Mesenchymal stem cell (in vitro differentiated cells and primary cell): ENCODE measurements around the gene GIPC2.
"Not testable (repeated sequence)": the region's sequence is repeated elsewhere in the genome, so short reads cannot be mapped to it uniquely, and the experiment has no call there.

Source experiments
- DNase-seq: peaks from one replicate; pipeline ENCODE4 v3.0.0-alpha.2; 2013
- H2AFZ ChIP-seq: one replicate; pipeline ENCODE4 v1.6.1; 2013; ENCODE audit warnings: low read depth, mild to moderate bottlenecking, control low read depth, inconsistent platforms, low read length, moderate library complexity
- H2AK5ac ChIP-seq: 2 replicates; pipeline ENCODE4 v1.6.1; 2013; ENCODE audit warnings: low read length, moderate library complexity, mild to moderate bottlenecking, inconsistent platforms; ENCODE audit not compliant: severe bottlenecking
- H2BK120ac ChIP-seq: one replicate; pipeline ENCODE4 v1.6.1; 2013; ENCODE audit warnings: low read depth, mild to moderate bottlenecking, inconsistent platforms, low read length, moderate library complexity
- H2BK12ac ChIP-seq, 2 experiments: one replicate each; pipeline ENCODE4 v1.6.1; 2013; ENCODE audit warnings: inconsistent platforms in 2 of 2, low read length in 2 of 2, mild to moderate bottlenecking in 2 of 2, moderate library complexity in 2 of 2, control low read depth in 1 of 2
- H2BK15ac ChIP-seq: one replicate; pipeline ENCODE4 v1.6.1; 2013; ENCODE audit warnings: mild to moderate bottlenecking, low read depth, inconsistent platforms; ENCODE audit not compliant: poor library complexity, severe bottlenecking
- H2BK5ac ChIP-seq: 2 replicates; pipeline ENCODE4 v1.6.1; 2013; ENCODE audit warnings: low read depth, mild to moderate bottlenecking, low read length, control low read depth, inconsistent platforms; ENCODE audit not compliant: poor library complexity, severe bottlenecking
- H3K14ac ChIP-seq, 2 experiments: one replicate each; pipeline ENCODE4 v1.6.1; 2013; ENCODE audit warnings: inconsistent platforms in 2 of 2, low read length in 2 of 2, control low read depth in 1 of 2, mild to moderate bottlenecking in 1 of 2, moderate library complexity in 1 of 2
- H3K18ac ChIP-seq, 2 experiments: one replicate each; pipeline ENCODE4 v1.6.1; 2013; ENCODE audit warnings: inconsistent platforms in 2 of 2, low read length in 2 of 2, control low read depth in 1 of 2, low read depth in 1 of 2, mild to moderate bottlenecking in 1 of 2
- H3K23ac ChIP-seq, 2 experiments: one replicate each; pipeline ENCODE4 v1.6.1; 2013; ENCODE audit warnings: inconsistent platforms in 2 of 2, low read length in 2 of 2, mild to moderate bottlenecking in 2 of 2, moderate library complexity in 2 of 2, control low read depth in 1 of 2
- H3K27ac ChIP-seq: 2 replicates; pipeline ENCODE4 v1.5.1; 2013; ENCODE audit warnings: mild to moderate bottlenecking, moderate library complexity, low read length, control low read depth, inconsistent platforms; ENCODE audit not compliant: poor library complexity, severe bottlenecking
- H3K27me3 ChIP-seq, 2 experiments: 2 replicates each; pipeline versions ENCODE4 v1.6.1 to v1.7.0; 2013; ENCODE audit warnings: low read length in 2 of 2, mild to moderate bottlenecking in 2 of 2, moderate library complexity in 2 of 2, control low read depth in 1 of 2, inconsistent platforms in 1 of 2; ENCODE audit not compliant: control insufficient read depth in 1 of 2, insufficient read depth in 1 of 2
- H3K36me3 ChIP-seq, 2 experiments: 2 replicates each; pipeline versions ENCODE4 v1.6.1 to v1.7.0; 2013; ENCODE audit warnings: low read length in 2 of 2, control low read depth in 1 of 2, inconsistent platforms in 1 of 2, low read depth in 1 of 2, mild to moderate bottlenecking in 1 of 2; ENCODE audit not compliant: insufficient read depth in 2 of 2, control insufficient read depth in 1 of 2
- H3K4ac ChIP-seq, 2 experiments: one replicate each; pipeline ENCODE4 v1.6.1; 2013; ENCODE audit warnings: inconsistent platforms in 2 of 2, low read length in 2 of 2, mild to moderate bottlenecking in 2 of 2, moderate library complexity in 2 of 2, control low read depth in 1 of 2, low read depth in 1 of 2
- H3K4me1 ChIP-seq: 2 replicates; pipeline ENCODE4 v1.6.1; 2013; ENCODE audit warnings: low read depth, low read length, control low read depth; ENCODE audit not compliant: control insufficient read depth, insufficient read depth
- H3K4me2 ChIP-seq: 2 replicates; pipeline ENCODE4 v1.6.1; 2013; ENCODE audit warnings: low read length, mild to moderate bottlenecking, inconsistent platforms; ENCODE audit not compliant: poor library complexity, severe bottlenecking
- H3K4me3 ChIP-seq, 2 experiments: 2 replicates each; pipeline versions ENCODE4 v1.5.1 to v1.7.0; 2013; ENCODE audit warnings: low read length in 2 of 2, mild to moderate bottlenecking in 2 of 2, control low read depth in 1 of 2, low read depth in 1 of 2; ENCODE audit not compliant: insufficient read depth in 1 of 2
- H3K79me1 ChIP-seq: replicated peaks from 2 replicates; pipeline ENCODE4 v1.6.1; 2013; ENCODE audit warnings: mild to moderate bottlenecking, control low read depth, low read length, inconsistent platforms; ENCODE audit not compliant: poor library complexity, severe bottlenecking
- H3K9ac ChIP-seq: 2 replicates; pipeline ENCODE4 v1.7.0; 2013; ENCODE audit warnings: mild to moderate bottlenecking, low read length, moderate library complexity
- H3K9me3 ChIP-seq: 2 replicates; pipeline ENCODE4 v1.7.0; 2013; ENCODE audit warnings: mild to moderate bottlenecking, low read length; ENCODE audit not compliant: control insufficient read depth
- H4K8ac ChIP-seq: one replicate; pipeline ENCODE4 v1.6.1; 2013; ENCODE audit warnings: inconsistent platforms, mild to moderate bottlenecking, low read length, moderate library complexity
- H4K91ac ChIP-seq: one replicate; pipeline ENCODE4 v1.6.1; 2013; ENCODE audit warnings: mild to moderate bottlenecking, low read length, inconsistent platforms
- WGBS: methylation state at CpG from one replicate; pipeline ENCODE4 v1.1.7; 2013; ENCODE audit warnings: mixed read lengths; 5-methylcytosine and 5-hydroxymethylcytosine counted together

Gene GIPC2

GRCh38 chr1:78104322-78104721, 58.6 kb downstream of the GIPC2 start:
- Histone ChIP-seq H2BK120ac (no peak overlapping the region), H3K4me3 (no peak overlapping the region), H2AK5ac (no peak overlapping the region), H3K18ac (no peak overlapping the region), H2BK5ac (no peak overlapping the region), H3K4ac (no peak overlapping the region), H3K9ac (peak overlapping the region; percentile 83), H2AFZ (no peak overlapping the region), H3K36me3 (no peaks in the 10 kb centered on the region), H4K8ac (no peak overlapping the region), H3K9me3 (no peaks in the 10 kb centered on the region), H3K23ac (no peak overlapping the region), H3K14ac (no peak overlapping the region), H4K91ac (no peak overlapping the region), H3K4me2 (no peak overlapping the region), H3K4me1 (peaks cover 2% of the 10 kb centered on the region), H2BK15ac (no peak overlapping the region), H3K79me1 (no peaks in the 10 kb centered on the region), H3K27me3 (no peaks in the 10 kb centered on the region), H2BK12ac (no peak overlapping the region), H3K27ac (no peak overlapping the region)
- no peak for DNase-seq

- H2BK5ac ChIP-seq, H3K4me2 ChIP-seq, H3K4me1 ChIP-seq, H2AK5ac ChIP-seq, H3K14ac ChIP-seq, H3K23ac ChIP-seq, H2BK12ac ChIP-seq, H3K18ac ChIP-seq, H3K27me3 ChIP-seq, H3K27ac ChIP-seq, H3K9me3 ChIP-seq, DNase-seq, H3K79me1 ChIP-seq, H2BK15ac ChIP-seq, H3K4me3 ChIP-seq, H4K91ac ChIP-seq, H4K8ac ChIP-seq, H3K4ac ChIP-seq, H3K36me3 ChIP-seq, H2AFZ ChIP-seq, H3K9ac ChIP-seq, H2BK120ac ChIP-seq: not testable (repeated sequence)
- WGBS: 90% methylated on average over 4 of the region's 4 CpGs
Measured at GRCh38 chr1:78109659-78110058, 63.9 kb downstream of the GIPC2 start.

- Histone ChIP-seq H3K23ac (no peak overlapping the region), H3K4ac (no peak overlapping the region), H2AK5ac (no peak overlapping the region), H3K27ac (no peak overlapping the region), H3K4me1 (peaks cover 4% of the 10 kb centered on the region), H3K27me3 (no peaks in the 10 kb centered on the region), H3K36me3 (no peaks in the 10 kb centered on the region), H3K14ac (no peak overlapping the region), H2BK15ac (no peak overlapping the region), H3K4me3 (no peak overlapping the region), H3K9ac (peak overlapping the region; percentile 66), H2BK12ac (no peak overlapping the region), H3K4me2 (no peak overlapping the region), H2BK5ac (no peak overlapping the region), H4K91ac (no peak overlapping the region), H3K9me3 (no peaks in the 10 kb centered on the region), H4K8ac (no peak overlapping the region), H2BK120ac (no peak overlapping the region), H3K18ac (no peak overlapping the region), H2AFZ (no peak overlapping the region), H3K79me1 (no peaks in the 10 kb centered on the region)
- DNase-seq: no peak
- WGBS: 94% methylated on average over 6 of the region's 6 CpGs
Measured at GRCh38 chr1:78113156-78113916, 67.6 kb downstream of the GIPC2 start.

GRCh38 chr1:78114034-78114956, 68.5 kb downstream of the GIPC2 start:
- H4K91ac ChIP-seq: no peak overlapping the region
- no peak overlapping the region for H3K23ac ChIP-seq
- no peak overlapping the region for H3K18ac ChIP-seq
- no peaks in the 10 kb centered on the region for H3K36me3 ChIP-seq
- H3K9ac ChIP-seq: peak overlapping the region; percentile 66
- H2AFZ ChIP-seq: peak overlapping the region; percentile 64
- H3K4me3 ChIP-seq: peak overlapping the region in 1 of 2 experiments; percentile 39
- no peak overlapping the region for H2BK5ac ChIP-seq
- H2BK15ac ChIP-seq: no peak overlapping the region
- H3K4me2 ChIP-seq: no peak overlapping the region
- peaks cover 4% of the 10 kb centered on the region for H3K4me1 ChIP-seq
- no peaks in the 10 kb centered on the region for H3K79me1 ChIP-seq
- H2AK5ac ChIP-seq: no peak overlapping the region
- peak; percentile 80 for DNase-seq
- no peaks in the 10 kb centered on the region for H3K9me3 ChIP-seq
- H2BK120ac ChIP-seq: no peak overlapping the region
- H3K27ac ChIP-seq: no peak overlapping the region
- WGBS: 74% methylated on average over 9 of the region's 9 CpGs
- no peak overlapping the region for H3K14ac ChIP-seq
- H3K27me3 ChIP-seq: no peaks in the 10 kb centered on the region
- no peak overlapping the region for H4K8ac ChIP-seq
- H3K4ac ChIP-seq: peak overlapping the region in 1 of 2 experiments; percentile 32
- H2BK12ac ChIP-seq: peak overlapping the region in 1 of 2 experiments; percentile 12
